Stimulated activated CD4-positive, alpha-beta T cell treated with anti-CD3 and anti-CD28 coated beads, Interleukin-4, amount 100 ng/mL, for 24 hours (primary cell): Measurements from ENCODE around the gene SCN5A.

Experiments used
- DNase-seq: peaks from one replicate; pipeline ENCODE4 v3.0.0-alpha.2; 2020

SCN5A gene

GRCh38 chr3:38555926-38556325 is 93.6 kb downstream of the SCN5A start:
- DNase-seq, result no peak

GRCh38 chr3:38555149-38555840 is 94.2 kb downstream of the SCN5A start:
- no peak for DNase-seq

- DNase-seq, result no peak
Observed at GRCh38 chr3:38554127-38554827, 95.2 kb downstream of the SCN5A start.

- no peak for DNase-seq
Observed at GRCh38 chr3:38553071-38553470, 96.4 kb downstream of the SCN5A start.

DNA sequence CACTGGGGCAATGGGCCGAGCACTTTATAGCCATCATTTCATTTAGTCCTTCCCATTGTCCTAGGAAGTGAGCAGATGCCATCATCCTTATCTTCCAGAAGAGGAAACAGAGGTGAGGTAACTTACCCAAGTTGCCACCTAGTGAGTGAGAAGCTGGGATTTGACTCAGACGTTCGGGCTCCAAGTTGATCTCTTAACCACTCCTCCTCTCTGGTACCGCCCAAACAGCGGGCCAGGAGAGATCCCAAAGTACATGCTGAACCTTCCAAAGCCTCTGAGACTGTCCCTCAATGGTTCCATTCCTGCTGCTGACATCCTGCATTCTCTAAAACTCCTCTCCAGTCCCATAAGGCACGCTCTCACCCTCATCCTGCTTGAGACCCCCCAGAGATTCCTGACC is 97.1 kb downstream of the SCN5A start:
- no peak for DNase-seq

GRCh38 chr3:38551026-38551832 is 98.3 kb downstream of the SCN5A start:
- no peak for DNase-seq

GRCh38 chr3:38549957-38550840 is 99.3 kb downstream of the SCN5A start:
- peak; percentile 1 for DNase-seq

DNA sequence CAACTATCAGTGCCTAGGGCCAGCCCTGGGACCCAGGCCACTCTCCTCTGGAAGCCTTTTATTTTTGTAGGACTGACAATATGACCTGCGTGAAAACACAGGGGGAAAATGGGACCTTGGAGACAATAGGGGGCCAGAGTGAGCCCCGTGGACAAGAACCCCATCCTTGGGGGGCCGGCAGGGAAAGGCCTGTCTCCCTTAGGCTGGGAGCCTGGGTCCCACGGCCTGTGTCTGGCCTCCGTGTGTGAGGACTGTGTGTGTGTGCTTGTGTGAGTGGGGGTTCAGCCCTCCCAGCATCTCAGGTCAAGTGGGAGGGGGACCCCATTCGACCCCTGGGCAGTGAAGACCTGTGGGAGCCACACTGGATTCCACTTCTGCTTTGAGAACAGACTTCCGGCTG is 100.0 kb downstream of the SCN5A start:
- no peak for DNase-seq

DNA sequence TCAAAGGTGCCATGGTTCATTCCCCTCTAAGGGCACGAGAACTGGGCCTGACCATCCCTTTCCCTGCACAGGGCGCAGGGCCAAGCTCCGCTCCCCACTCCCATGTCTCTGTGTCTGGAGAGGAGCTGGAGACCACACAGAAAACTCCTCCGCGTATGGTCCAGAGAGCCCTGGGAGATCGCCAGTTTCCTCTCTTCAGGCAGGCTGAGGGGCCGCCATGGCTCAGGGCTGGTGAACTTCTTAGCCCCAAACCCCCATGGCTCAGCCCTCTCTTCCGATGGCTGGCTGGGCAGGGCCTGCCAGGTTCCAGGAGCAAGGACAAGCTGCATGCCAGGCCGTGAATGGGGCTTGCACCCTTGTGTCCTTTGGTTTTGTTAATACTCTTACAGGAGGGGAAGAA is 100.4 kb downstream of the SCN5A start:
- no peak for DNase-seq

DNA sequence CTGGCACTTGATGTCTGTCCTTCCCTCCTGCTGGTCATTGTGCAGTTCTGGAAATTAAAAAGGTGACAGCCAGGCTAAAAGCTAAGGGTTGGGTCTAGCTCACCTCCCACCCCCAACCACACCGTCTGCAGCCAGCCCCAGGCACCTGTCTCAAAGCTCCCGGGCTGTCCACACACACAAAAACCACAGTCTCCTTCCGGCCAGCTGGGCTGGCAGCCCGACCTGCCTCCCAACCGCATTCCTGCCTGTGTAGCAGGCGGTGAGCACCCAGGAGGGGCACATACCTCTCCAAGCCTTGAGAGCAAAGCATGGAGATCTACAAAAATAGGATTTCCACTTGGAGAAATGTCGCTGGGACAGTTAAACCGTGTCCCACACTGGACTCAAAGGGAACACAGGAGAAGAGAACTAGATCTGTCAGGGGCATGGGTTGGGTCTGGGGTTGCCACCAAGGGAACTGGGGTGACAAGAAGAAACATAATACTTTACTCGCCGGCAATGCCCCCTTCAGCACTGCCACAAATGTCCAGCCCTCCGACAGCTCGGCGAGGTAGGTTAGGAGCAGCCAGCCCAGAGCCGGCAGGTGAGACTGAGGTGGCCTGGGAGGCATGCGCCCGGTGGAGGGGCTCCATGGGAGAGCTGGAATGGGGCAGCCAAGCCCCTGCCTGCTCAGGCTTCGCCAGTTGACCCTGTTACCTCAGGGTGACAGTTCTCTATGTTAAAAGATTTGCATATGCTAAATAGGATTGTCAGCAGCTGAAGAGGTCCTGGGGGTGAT is 101.1 kb downstream of the SCN5A start:
- no peak for DNase-seq

DNA sequence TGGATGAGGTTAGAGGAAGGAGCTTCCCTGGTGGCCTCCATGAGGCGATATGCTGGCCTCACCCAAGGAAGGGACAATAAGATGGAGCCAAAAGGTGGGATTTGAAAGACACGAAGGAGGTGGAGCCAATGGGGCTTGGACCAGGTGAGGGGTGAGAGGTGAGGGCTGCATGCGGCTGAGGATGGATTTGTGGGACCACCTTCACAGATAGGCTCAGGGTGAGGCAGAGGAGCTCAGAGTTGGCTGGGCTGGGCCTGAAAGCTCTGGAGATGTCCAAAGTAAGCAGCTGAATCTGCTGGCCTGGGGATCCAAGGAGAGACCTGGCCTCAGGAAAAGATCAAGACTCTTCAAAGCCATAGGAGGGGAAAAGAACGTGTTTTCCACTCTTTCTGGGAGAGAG is 103.5 kb downstream of the SCN5A start:
- DNase-seq, result no peak

GRCh38 chr3:38545550-38545949 is 103.9 kb downstream of the SCN5A start:
- DNase-seq, result no peak

DNA sequence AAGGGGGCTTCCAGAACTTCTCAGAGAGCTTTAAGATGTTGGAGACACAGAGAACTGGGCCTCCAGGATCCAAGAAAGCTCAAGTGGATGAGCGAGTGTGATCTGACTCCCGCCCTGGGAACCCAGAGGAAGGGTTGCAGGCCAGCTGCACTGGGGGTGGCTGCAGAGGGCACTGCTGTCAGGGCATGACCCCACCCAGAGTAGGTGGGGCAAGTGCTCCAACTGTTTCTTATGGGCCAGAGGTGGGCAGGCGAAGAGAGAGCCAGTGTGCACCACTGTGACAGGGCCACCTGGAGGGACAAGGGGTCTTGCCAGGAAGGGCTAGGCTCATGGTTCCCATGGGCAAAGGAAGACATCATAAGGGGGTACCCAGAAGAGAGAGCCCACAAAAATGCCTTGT is 104.6 kb downstream of the SCN5A start:
- DNase-seq, result no peak

DNA sequence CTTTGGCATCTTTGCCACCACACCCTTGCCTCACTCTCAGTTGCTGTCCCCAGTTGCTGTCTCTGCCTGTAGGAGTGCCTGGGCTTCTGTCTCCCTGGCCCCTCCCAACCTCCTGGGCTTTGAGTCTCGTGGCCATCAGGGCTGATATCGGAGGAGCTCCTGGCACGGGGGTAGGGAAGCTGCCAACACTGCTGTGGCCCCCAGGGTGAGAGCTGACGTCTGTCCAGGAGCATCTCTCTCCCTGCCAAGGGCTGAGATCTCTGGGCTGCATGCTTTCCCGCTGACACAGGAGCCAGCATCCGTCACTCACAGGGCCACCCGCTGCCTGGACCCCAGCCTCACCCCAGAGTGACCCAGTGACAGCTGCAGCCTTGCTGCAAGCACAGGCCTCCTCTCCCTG is 105.9 kb downstream of the SCN5A start:
- DNase-seq, result no peak

- DNase-seq, result no peak
Observed at GRCh38 chr3:38542401-38543298, 106.8 kb downstream of the SCN5A start.

GRCh38 chr3:38541806-38542205 is 107.7 kb downstream of the SCN5A start:
- DNase-seq, result no peak

DNA sequence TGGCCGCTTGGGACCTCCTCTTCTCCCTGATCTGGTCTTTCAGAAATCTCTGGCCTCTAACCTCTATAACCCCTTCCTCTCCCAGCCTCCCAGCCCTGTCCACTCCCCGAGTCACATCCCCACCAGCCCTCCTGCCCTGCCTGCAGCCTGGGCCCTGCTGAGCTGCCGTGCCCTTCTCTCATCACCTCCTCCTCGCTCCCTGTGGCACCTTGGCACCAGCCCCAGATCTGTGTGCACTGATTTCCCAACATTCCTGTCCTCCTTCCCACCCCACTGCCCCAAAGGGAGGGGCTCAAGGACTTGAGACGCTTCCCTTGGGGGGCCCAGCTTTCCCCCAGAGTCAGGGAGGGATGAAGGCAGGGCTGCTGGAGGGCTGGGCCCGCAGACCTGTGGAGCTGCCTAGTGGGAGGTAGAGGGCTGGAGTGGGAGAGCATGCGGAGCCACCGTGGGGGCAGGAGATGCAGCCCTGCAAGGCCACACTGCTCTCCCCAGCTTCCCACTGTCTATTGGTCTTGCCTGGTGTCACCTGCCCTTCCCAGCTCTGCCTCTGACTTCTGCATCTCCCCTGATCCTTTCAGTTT is 110.6 kb downstream of the SCN5A start:
- DNase-seq, result no peak

GRCh38 chr3:38536671-38537070 is 112.8 kb downstream of the SCN5A start:
- no peak for DNase-seq

DNA sequence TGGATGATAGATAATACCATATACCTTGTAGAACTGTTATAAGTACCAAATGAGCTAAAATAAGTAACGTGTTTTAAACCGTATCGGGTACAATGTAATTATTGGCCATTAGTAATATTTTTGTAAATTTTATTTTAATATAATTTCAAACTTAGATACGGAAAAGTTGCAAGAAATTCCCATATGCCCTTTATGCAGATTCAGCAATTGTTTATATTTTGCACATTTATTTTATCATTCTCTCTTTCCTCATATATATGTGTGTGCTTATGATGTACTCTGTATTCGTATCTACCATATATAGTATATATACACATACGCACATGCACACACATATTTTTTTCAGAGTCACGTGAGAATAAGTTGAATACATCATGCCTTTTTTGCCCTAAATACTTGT is 114.9 kb downstream of the SCN5A start:
- no peak for DNase-seq

GRCh38 chr3:38534180-38534579 is 115.3 kb downstream of the SCN5A start:
- DNase-seq, result no peak
